H9 (cell line): ENCODE data around the gene VGF. TPM values are rescaled to one million over a fixed set of nuclear protein-coding genes. Genes with fewer than 3 reads are reported as not detected.

Source experiments
- DNase-seq: peaks from one replicate; pipeline ENCODE4 v3.0.0-alpha.2; 2017
- H2AFZ ChIP-seq: one replicate; pipeline ENCODE4 v1.6.1; 2013; ENCODE audit warnings: mild to moderate bottlenecking, low read length, control low read depth, moderate library complexity
- H2AK5ac ChIP-seq: 2 replicates; pipeline ENCODE4 v1.6.1; 2013; ENCODE audit warnings: low read length, control low read depth, mixed read lengths; ENCODE audit not compliant: insufficient read length
- H2BK120ac ChIP-seq: one replicate; pipeline ENCODE4 v1.6.1; 2013; ENCODE audit warnings: low read depth, mild to moderate bottlenecking, low read length, control low read depth, inconsistent platforms; ENCODE audit not compliant: poor library complexity, severe bottlenecking
- H2BK12ac ChIP-seq: 2 replicates; pipeline ENCODE4 v1.6.1; 2013; ENCODE audit warnings: low read length, control low read depth, mixed read lengths, low read depth; ENCODE audit not compliant: insufficient read length
- H2BK15ac ChIP-seq: 2 replicates; pipeline ENCODE4 v1.6.1; 2013; ENCODE audit warnings: low read depth, low read length, control low read depth
- H2BK20ac ChIP-seq: one replicate; pipeline ENCODE4 v1.6.1; 2013; ENCODE audit warnings: low read depth, mild to moderate bottlenecking, low read length, control low read depth, inconsistent platforms; ENCODE audit not compliant: poor library complexity, severe bottlenecking
- H2BK5ac ChIP-seq: 2 replicates; pipeline ENCODE4 v1.6.1; 2013; ENCODE audit warnings: low read length, control low read depth, mixed read lengths; ENCODE audit not compliant: insufficient read length
- H3K14ac ChIP-seq: 2 replicates; pipeline ENCODE4 v1.6.1; 2013; ENCODE audit warnings: low read length, control low read depth; ENCODE audit not compliant: insufficient read depth
- H3K18ac ChIP-seq: 2 replicates; pipeline ENCODE4 v1.6.1; 2013; ENCODE audit warnings: low read depth, mild to moderate bottlenecking, mixed read lengths, low read length, control low read depth; ENCODE audit not compliant: insufficient read length
- H3K23ac ChIP-seq: 2 replicates; pipeline ENCODE4 v1.6.1; 2013; ENCODE audit warnings: low read length, control low read depth, mixed read lengths, low read depth; ENCODE audit not compliant: insufficient read length
- H3K23me2 ChIP-seq: 2 replicates; pipeline ENCODE4 v1.6.1; 2013; ENCODE audit warnings: low read depth, mild to moderate bottlenecking, mixed read lengths, low read length, control low read depth; ENCODE audit not compliant: insufficient read length, poor library complexity, severe bottlenecking
- H3K27ac ChIP-seq: 2 replicates; pipeline ENCODE4 v1.5.1; 2013; ENCODE audit warnings: low read length, control low read depth, mixed read lengths, low read depth; ENCODE audit not compliant: insufficient read length
- H3K27me3 ChIP-seq: 2 replicates; pipeline ENCODE4 v1.6.1; 2013; ENCODE audit warnings: low read length, control low read depth, inconsistent platforms; ENCODE audit not compliant: insufficient read depth
- H3K4ac ChIP-seq: 2 replicates; pipeline ENCODE4 v1.6.1; 2013; ENCODE audit warnings: low read depth, mild to moderate bottlenecking, control low read depth, inconsistent platforms, low read length, moderate library complexity
- H3K4me1 ChIP-seq: 2 replicates; pipeline ENCODE4 v1.6.1; 2013; ENCODE audit warnings: low read length, control low read depth, inconsistent platforms; ENCODE audit not compliant: insufficient read depth
- H3K4me2 ChIP-seq: 2 replicates; pipeline ENCODE4 v1.6.1; 2013; ENCODE audit warnings: low read length, control low read depth, mixed read lengths; ENCODE audit not compliant: insufficient read length, insufficient read depth
- H3K56ac ChIP-seq: 2 replicates; pipeline ENCODE4 v1.6.1; 2013; ENCODE audit warnings: low read depth, mild to moderate bottlenecking, mixed read lengths, low read length, control low read depth; ENCODE audit not compliant: insufficient read length
- H3K79me1 ChIP-seq: 2 replicates; pipeline ENCODE4 v1.6.1; 2013; ENCODE audit warnings: low read depth, mild to moderate bottlenecking, moderate library complexity, low read length, control low read depth, inconsistent platforms; ENCODE audit not compliant: insufficient read depth, poor library complexity, severe bottlenecking
- H3K79me2 ChIP-seq: 2 replicates; pipeline ENCODE4 v1.6.1; 2013; ENCODE audit warnings: low read length, control low read depth, inconsistent platforms; ENCODE audit not compliant: insufficient read depth
- H3K9ac ChIP-seq: 2 replicates; pipeline ENCODE4 v1.6.1; 2013; ENCODE audit warnings: low read length, control low read depth, mixed read lengths; ENCODE audit not compliant: insufficient read length; ENCODE audit errors: extremely low read depth
- H3K9me3 ChIP-seq: one replicate; pipeline ENCODE4 v1.6.1; 2013; ENCODE audit warnings: low read depth, low read length, inconsistent platforms; ENCODE audit not compliant: control insufficient read depth
- H3T11ph ChIP-seq: one replicate; pipeline ENCODE4 v1.6.1; 2013; ENCODE audit warnings: mild to moderate bottlenecking, low read length, control low read depth, inconsistent platforms
- H4K20me1 ChIP-seq: one replicate; pipeline ENCODE4 v1.6.1; 2013; ENCODE audit not compliant: control insufficient read depth, insufficient read length, insufficient read depth
- H4K5ac ChIP-seq: 2 replicates; pipeline ENCODE4 v1.6.1; 2013; ENCODE audit warnings: low read depth, mild to moderate bottlenecking, mixed read lengths, low read length, control low read depth; ENCODE audit not compliant: insufficient read length
- H4K8ac ChIP-seq: replicated peaks from 2 replicates; pipeline ENCODE4 v1.6.1; 2013; ENCODE audit warnings: low read length, control low read depth, mixed read lengths, low read depth; ENCODE audit not compliant: insufficient read length
- H4K91ac ChIP-seq: 2 replicates; pipeline ENCODE4 v1.6.1; 2013; ENCODE audit warnings: low read depth, mild to moderate bottlenecking, moderate library complexity, mixed read lengths, low read length, control low read depth; ENCODE audit not compliant: insufficient read length
- H3K27ac Mint-ChIP-seq, 3 experiments: 2 replicates in 2 of 3; 3 replicates in 1 of 3; pipeline ENCODE4 v1.8.0; 2020 to 2021; ENCODE audit warnings: mixed read lengths in 3 of 3, mild to moderate bottlenecking in 1 of 3, moderate library complexity in 1 of 3
- H3K27me3 Mint-ChIP-seq: 2 replicates; pipeline ENCODE4 v1.8.0; 2021; ENCODE audit warnings: low read depth, mild to moderate bottlenecking, moderate library complexity, mixed read lengths
- H3K36me3 Mint-ChIP-seq, 3 experiments: 2 replicates in 2 of 3; 3 replicates in 1 of 3; pipeline ENCODE4 v1.8.0; 2020 to 2021; ENCODE audit warnings: low read depth in 3 of 3, mixed read lengths in 3 of 3; ENCODE audit not compliant: insufficient read depth in 1 of 3
- H3K4me1 Mint-ChIP-seq, 2 experiments: 2 replicates each; pipeline ENCODE4 v1.8.0; 2020; ENCODE audit warnings: mixed read lengths in 2 of 2
- H3K4me3 Mint-ChIP-seq, 2 experiments: 2 replicates in 1 of 2; 3 replicates in 1 of 2; pipeline ENCODE4 v1.8.0; 2020 to 2021; ENCODE audit warnings: mild to moderate bottlenecking in 2 of 2, mixed read lengths in 2 of 2, moderate library complexity in 1 of 2
- H3K9me3 Mint-ChIP-seq, 2 experiments: 2 replicates in 1 of 2; 3 replicates in 1 of 2; pipeline ENCODE4 v1.8.0; 2020; ENCODE audit warnings: mild to moderate bottlenecking in 2 of 2, mixed read lengths in 2 of 2, moderate library complexity in 1 of 2
- CTCF ChIP-seq: fragments of 200-600 bp; sonication (generic); conservative IDR thresholded peaks from 3 replicates; pipeline ENCODE4 v1.8.0; 2021; ENCODE audit warnings: antibody characterized with exemption, mild to moderate bottlenecking
- WGBS: extraction: QIAGEN DNeasy Blood & Tissue Kit; methylation state at CpG from one replicate; pipeline ENCODE4 v1.1.7; 2013; ENCODE audit warnings: missing lambda C conversion rate, low lambda C conversion rate, mixed read lengths; ENCODE audit not compliant: insufficient read length; ENCODE audit errors: extremely low coverage; 5-methylcytosine and 5-hydroxymethylcytosine counted together
- total RNA-seq: library from RNA; stranded (reverse); gene quantifications from 2 replicates; pipeline ENCODE4 v1.2.1, GENCODE V29; 2021

Gene VGF
- total RNA-seq, 1 experiment from 2014 or later = 37.1 TPM

- no peak for TF ChIP-seq CTCF
- H3K27me3 ChIP-seq = no peaks in the 10 kb centered on the region
- H2AFZ ChIP-seq = no peak overlapping the region
- no peak overlapping the region for H3K23ac ChIP-seq
- Mint-ChIP-seq H3K36me3 (no peaks in the 10 kb centered on the region), H3K9me3 (no peaks in the 10 kb centered on the region), H3K4me1 (peaks cover 6 to 7% of the 10 kb centered on the region in 2 experiments), H3K4me3 (no peak overlapping the region; a peak in 1 of 5 replicates), H3K27ac (no peak overlapping the region), H3K27me3 (peaks cover 10% of the 10 kb centered on the region)
- H2BK20ac ChIP-seq = no peak overlapping the region
- no peaks in the 10 kb centered on the region for H3K9me3 ChIP-seq
- no peak overlapping the region for H3K56ac ChIP-seq
- H2BK12ac ChIP-seq = no peak overlapping the region
- H2BK15ac ChIP-seq = no peak overlapping the region
- peaks cover 2% of the 10 kb centered on the region for H3K23me2 ChIP-seq
- DNase-seq = no peak
- H3K4me2 ChIP-seq = no peak overlapping the region
- no CpG with 5 or more reads among the region's 4 CpGs for WGBS
- no peak overlapping the region for H2AK5ac ChIP-seq
- H2BK120ac ChIP-seq = no peak overlapping the region
- H3K79me1 ChIP-seq = no peaks in the 10 kb centered on the region
- H3K27ac ChIP-seq = no peak overlapping the region
- H4K8ac ChIP-seq = no peak overlapping the region
- H3K4me1 ChIP-seq = no peaks in the 10 kb centered on the region; the same call in 1 of the 2 replicates
- no peak overlapping the region for H4K91ac ChIP-seq
- H3K18ac ChIP-seq = no peak overlapping the region
- H3T11ph ChIP-seq = no peak overlapping the region
- no peak overlapping the region for H3K14ac ChIP-seq
- H3K4ac ChIP-seq = no peak overlapping the region
- no peaks in the 10 kb centered on the region for H3K79me2 ChIP-seq
- no peak overlapping the region for H2BK5ac ChIP-seq
- no peak overlapping the region for H4K5ac ChIP-seq
- H4K20me1 ChIP-seq = no peaks in the 10 kb centered on the region
- no peak overlapping the region for H3K9ac ChIP-seq
Observed at GRCh38 chr7:101186844-101187428, 21.6 kb upstream of the VGF start.
